Caco-2 (cell line): ENCODE measurements around the gene ORC6. TPM values are rescaled to one million over a fixed set of nuclear protein-coding genes. Genes with fewer than 3 reads are reported as not detected.

Experiments used
- BruUV-seq: library from RNA; stranded (reverse); fragments of 400-500 nt; replicated peaks from 2 replicates; lab custom pipeline; 2021; lab: Mats Ljungman, UMichigan
- CTCF ChIA-PET: fragments of 300-600 bp; sonication (Branson Sonifier 250); formaldehyde crosslinking; loops from one replicate; lab custom pipeline; 2022; ENCODE audit warnings: antibody characterized with exemption; lab: Charles Lee
- POLR2A ChIA-PET: fragments of 300-600 bp; sonication (Branson Sonifier 250); formaldehyde crosslinking; loops from one replicate; lab custom pipeline; 2022; ENCODE audit warnings: antibody characterized with exemption; lab: Charles Lee
- DNase-seq, 2 experiments: peaks; one replicate each; pipeline versions ENCODE4 v3.0.0 to v3.0.0-alpha.2; 2020 to 2022
- H3K27me3 ChIP-seq: replicated peaks from 2 replicates; pipeline ENCODE4 v1.6.0; 2011; ENCODE audit warnings: low read length; ENCODE audit not compliant: control insufficient read depth, insufficient read depth
- H3K36me3 ChIP-seq: 2 replicates; pipeline ENCODE4 v1.5.1; 2011; ENCODE audit warnings: low read length; ENCODE audit not compliant: control insufficient read depth, insufficient read depth
- H3K4me1 ChIP-seq: fragments of 250-450 bp; sonication (Bioruptor Pico); 2 replicates; pipeline ENCODE4 v1.5.1; 2020; ENCODE audit warnings: mild to moderate bottlenecking
- H3K4me3 ChIP-seq: 2 replicates; pipeline ENCODE4 v1.5.1; 2011; ENCODE audit warnings: low read depth, mild to moderate bottlenecking, control low read depth, low read length
- H3K9me3 ChIP-seq: fragments of 250-450 bp; sonication (Bioruptor Pico); 2 replicates; pipeline ENCODE4 v1.5.1; 2020; ENCODE audit warnings: mild to moderate bottlenecking, moderate library complexity
- H3K27ac Mint-ChIP-seq: one replicate; pipeline ENCODE4 v1.8.0; 2022; ENCODE audit warnings: mixed read lengths; ENCODE audit not compliant: unreplicated experiment
- H3K27me3 Mint-ChIP-seq: one replicate; pipeline ENCODE4 v1.8.0; 2022; ENCODE audit warnings: mixed read lengths; ENCODE audit not compliant: insufficient read depth, unreplicated experiment
- H3K36me3 Mint-ChIP-seq: one replicate; pipeline ENCODE4 v1.8.0; 2022; ENCODE audit warnings: mild to moderate bottlenecking, mixed read lengths; ENCODE audit not compliant: insufficient read depth, unreplicated experiment
- H3K4me1 Mint-ChIP-seq: one replicate; pipeline ENCODE4 v1.8.0; 2022; ENCODE audit warnings: low read depth, mixed read lengths; ENCODE audit not compliant: unreplicated experiment
- H3K4me3 Mint-ChIP-seq: one replicate; pipeline ENCODE4 v1.8.0; 2022; ENCODE audit warnings: mild to moderate bottlenecking, moderate library complexity, mixed read lengths; ENCODE audit not compliant: unreplicated experiment
- H3K9me3 Mint-ChIP-seq: one replicate; pipeline ENCODE4 v1.8.0; 2022; ENCODE audit warnings: mixed read lengths; ENCODE audit not compliant: unreplicated experiment
- intact Hi-C: fragments of 100-400 bp; cut with micrococcal nuclease; formaldehyde crosslinking; loops from one replicate; pipeline ENCODE4 v1.10.0; 2022; ENCODE audit not compliant: unreplicated experiment
- total RNA-seq: library from RNA; stranded (reverse); gene quantifications from 2 replicates; pipeline ENCODE4 v1.2.3, GENCODE V29; 2022
- TF ChIP-seq, protein P1 (sequence below), 2 experiments: fragments of 200-600 bp in 1 of 2; IDR thresholded peaks; 1 replicate in 1 of 2; 2 replicates in 1 of 2; pipeline versions ENCODE4 v1.5.1 to v1.8.0; 2011 to 2022; ENCODE audit warnings: antibody characterized with exemption in 1 of 2, control low read depth in 1 of 2, inconsistent platforms in 1 of 2, low read depth in 1 of 2, low read length in 1 of 2, mild to moderate bottlenecking in 1 of 2, moderate library complexity in 1 of 2; ENCODE audit not compliant: insufficient read depth in 1 of 2, severe bottlenecking in 1 of 2, unreplicated experiment in 1 of 2

ORC6 gene
- total RNA-seq, 1 experiment from 2014 or later, result 56.3 TPM

DNA sequence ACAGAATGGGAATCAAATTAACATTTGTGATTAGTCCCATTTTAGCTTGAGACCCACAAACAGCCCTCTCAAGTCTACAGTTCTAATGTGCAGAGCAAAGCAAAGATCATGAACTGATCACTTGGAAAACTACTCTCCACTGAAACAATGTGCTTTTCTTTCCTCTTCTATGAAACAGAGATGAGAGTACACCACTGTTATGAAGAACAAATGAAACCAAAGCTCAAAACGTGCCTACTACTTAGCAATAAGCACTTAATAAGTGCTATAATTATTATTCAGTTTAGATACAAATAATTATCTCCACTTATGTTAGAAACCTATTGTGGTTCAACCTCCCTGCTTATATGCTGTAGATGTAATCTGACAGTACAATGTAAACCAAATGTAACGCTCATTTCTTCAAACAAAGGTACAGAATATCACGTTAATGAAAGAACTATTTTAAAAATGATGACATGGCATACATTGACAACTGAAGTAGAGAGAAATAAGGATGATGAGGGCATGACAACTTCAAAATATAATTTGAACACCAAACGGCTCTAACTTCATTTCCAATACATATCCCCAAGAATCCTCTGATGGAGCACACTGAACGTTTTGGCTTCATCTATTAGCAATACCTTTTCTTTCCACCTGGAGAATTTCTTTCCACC lies 2.5 kb upstream of the ORC6 start:
- Mint-ChIP-seq H3K9me3 (no peaks in the 10 kb centered on the region), H3K27ac (no peak overlapping the region), H3K36me3 (peaks cover 16% of the 10 kb centered on the region), H3K27me3 (no peaks in the 10 kb centered on the region), H3K4me3 (no peak overlapping the region), H3K4me1 (peaks cover 33% of the 10 kb centered on the region)
- POLR2A ChIA-PET, result no interaction called here
- Histone ChIP-seq H3K9me3 (no peaks in the 10 kb centered on the region), H3K27me3 (no peaks in the 10 kb centered on the region), H3K36me3 (no peaks in the 10 kb centered on the region), H3K4me3 (peak overlapping the region; percentile 71), H3K4me1 (peaks cover 67% of the 10 kb centered on the region)
- no peak for DNase-seq
- intact Hi-C loops, result loop anchor here (5.0 kb wide), 1 partner anchor 115 kb away; no protein-coding TSS in a partner anchor
- TF ChIP-seq, protein P1, sequence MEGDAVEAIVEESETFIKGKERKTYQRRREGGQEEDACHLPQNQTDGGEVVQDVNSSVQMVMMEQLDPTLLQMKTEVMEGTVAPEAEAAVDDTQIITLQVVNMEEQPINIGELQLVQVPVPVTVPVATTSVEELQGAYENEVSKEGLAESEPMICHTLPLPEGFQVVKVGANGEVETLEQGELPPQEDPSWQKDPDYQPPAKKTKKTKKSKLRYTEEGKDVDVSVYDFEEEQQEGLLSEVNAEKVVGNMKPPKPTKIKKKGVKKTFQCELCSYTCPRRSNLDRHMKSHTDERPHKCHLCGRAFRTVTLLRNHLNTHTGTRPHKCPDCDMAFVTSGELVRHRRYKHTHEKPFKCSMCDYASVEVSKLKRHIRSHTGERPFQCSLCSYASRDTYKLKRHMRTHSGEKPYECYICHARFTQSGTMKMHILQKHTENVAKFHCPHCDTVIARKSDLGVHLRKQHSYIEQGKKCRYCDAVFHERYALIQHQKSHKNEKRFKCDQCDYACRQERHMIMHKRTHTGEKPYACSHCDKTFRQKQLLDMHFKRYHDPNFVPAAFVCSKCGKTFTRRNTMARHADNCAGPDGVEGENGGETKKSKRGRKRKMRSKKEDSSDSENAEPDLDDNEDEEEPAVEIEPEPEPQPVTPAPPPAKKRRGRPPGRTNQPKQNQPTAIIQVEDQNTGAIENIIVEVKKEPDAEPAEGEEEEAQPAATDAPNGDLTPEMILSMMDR (IDR thresholded peaks at IDR 0.05; ENCODE audit: insufficient read depth in 1 of 2, low read depth in 1 of 2, low read length in 1 of 2, severe bottlenecking in 1 of 2, unreplicated experiment in 1 of 2), result no peak
- no TSS peak for BruUV-seq
- CTCF ChIA-PET, result interaction anchor here (0.9 kb wide), 1 partner anchor 13 kb away, joined by 5 read pairs; no protein-coding TSS in a partner anchor

DNA sequence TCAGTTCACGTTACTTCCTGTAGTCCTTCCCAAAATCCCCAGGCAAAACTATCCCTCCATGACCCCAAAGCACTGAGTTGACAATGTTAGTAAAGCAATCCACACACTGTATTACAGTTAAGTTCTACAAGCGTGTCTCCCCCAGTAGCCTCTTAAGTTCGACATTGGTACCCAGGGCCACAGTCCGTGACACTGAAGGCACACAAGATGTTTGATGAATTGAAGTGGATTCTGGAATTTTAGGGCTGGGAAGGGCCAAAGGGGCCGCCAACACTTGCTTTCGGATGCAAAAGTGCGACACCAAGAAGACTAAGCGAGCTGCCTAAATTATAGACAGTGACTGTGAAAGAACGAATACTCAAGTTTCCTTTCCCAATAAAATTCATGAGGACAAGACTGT lies 2.0 kb upstream of the ORC6 start:
- peaks cover 35% of the 10 kb centered on the region for H3K4me1 Mint-ChIP-seq
- no TSS peak for BruUV-seq

DNA sequence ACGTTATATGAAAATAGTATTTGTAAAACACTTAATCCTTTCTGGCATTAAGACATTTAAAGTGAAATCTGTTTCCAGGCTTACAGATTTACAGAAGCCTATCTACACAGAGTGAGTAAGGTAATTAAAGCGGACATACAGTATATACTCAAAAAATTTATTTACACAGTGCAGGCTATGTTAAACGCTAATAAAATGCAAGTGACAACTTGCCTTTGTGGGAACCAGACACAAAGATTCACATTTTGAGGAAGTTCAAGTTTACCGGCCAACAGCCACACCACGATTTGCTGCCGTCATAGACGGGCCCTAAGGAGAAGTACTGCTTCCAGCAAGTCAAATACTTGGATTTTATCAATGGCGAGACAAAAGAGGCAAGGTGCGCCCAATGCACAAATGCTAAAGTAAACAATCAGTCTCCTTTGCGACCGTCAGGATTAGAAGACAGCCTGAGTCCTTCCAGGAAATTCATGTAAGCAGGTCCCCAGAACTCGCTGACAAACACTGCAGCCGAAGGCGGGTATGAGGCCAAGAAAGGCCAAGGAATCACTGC lies 1.3 kb upstream of the ORC6 start:
- H3K27me3 ChIP-seq, result no peaks in the 10 kb centered on the region
- Mint-ChIP-seq H3K9me3 (no peaks in the 10 kb centered on the region), H3K4me1 (peaks cover 35% of the 10 kb centered on the region), H3K27ac (no peak overlapping the region), H3K36me3 (peaks cover 27% of the 10 kb centered on the region), H3K27me3 (no peaks in the 10 kb centered on the region), H3K4me3 (no peak overlapping the region)
- no peak for DNase-seq
- ChIA-PET POLR2A (no interaction called here), CTCF (no interaction called here)
- no peaks in the 10 kb centered on the region for H3K9me3 ChIP-seq
- H3K36me3 ChIP-seq, result no peaks in the 10 kb centered on the region
- no TSS peak for BruUV-seq
- peaks cover 55% of the 10 kb centered on the region for H3K4me1 ChIP-seq
- TF ChIP-seq, protein P1 (IDR thresholded peaks at IDR 0.05; ENCODE audit: insufficient read depth in 1 of 2, low read depth in 1 of 2, low read length in 1 of 2, severe bottlenecking in 1 of 2, unreplicated experiment in 1 of 2), result no peak
- H3K4me3 ChIP-seq, result peak overlapping the region; percentile 71
- intact Hi-C loops, result loop anchor here (2.0 to 5.0 kb wide), 2 partner anchors 59 to 114 kb away; no protein-coding TSS in a partner anchor

More for the DNA sequence above, 2.0 kb upstream of the ORC6 start:
- no peaks in the 10 kb centered on the region for H3K36me3 ChIP-seq
- Mint-ChIP-seq H3K4me3 (no peak overlapping the region), H3K27ac (no peak overlapping the region), H3K9me3 (no peaks in the 10 kb centered on the region), H3K36me3 (peaks cover 20% of the 10 kb centered on the region), H3K27me3 (no peaks in the 10 kb centered on the region)
- H3K27me3 ChIP-seq, result no peaks in the 10 kb centered on the region
- H3K9me3 ChIP-seq, result no peaks in the 10 kb centered on the region
- H3K4me3 ChIP-seq, result peak overlapping the region; percentile 71
- POLR2A ChIA-PET, result no interaction called here
- peaks cover 62% of the 10 kb centered on the region for H3K4me1 ChIP-seq
- no peak for DNase-seq
- CTCF ChIA-PET, result no interaction called here
- TF ChIP-seq, protein P1 (IDR thresholded peaks at IDR 0.05; ENCODE audit: insufficient read depth in 1 of 2, low read depth in 1 of 2, low read length in 1 of 2, severe bottlenecking in 1 of 2, unreplicated experiment in 1 of 2), result peak in 1 of 2 experiments; percentile 13
- intact Hi-C loops, result loop anchor here (5.0 kb wide), 1 partner anchor 115 kb away; no protein-coding TSS in a partner anchor
